NCI-H2171 treated with DMSO at 0.1 percent for 48 hours (cell line): ENCODE results near the gene DPEP2.
A peak's percentile ranks its signal among the peaks of the same experiment; 100 is the strongest.
"Not testable (repeated sequence)": the region's sequence is repeated elsewhere in the genome, so short reads cannot be mapped to it uniquely, and the experiment has no call there.

Experiments used
- DNase-seq: peaks from one replicate; lab custom pipeline; 2025; lab: John Stamatoyannopoulos, UW

Gene DPEP2, protein sequence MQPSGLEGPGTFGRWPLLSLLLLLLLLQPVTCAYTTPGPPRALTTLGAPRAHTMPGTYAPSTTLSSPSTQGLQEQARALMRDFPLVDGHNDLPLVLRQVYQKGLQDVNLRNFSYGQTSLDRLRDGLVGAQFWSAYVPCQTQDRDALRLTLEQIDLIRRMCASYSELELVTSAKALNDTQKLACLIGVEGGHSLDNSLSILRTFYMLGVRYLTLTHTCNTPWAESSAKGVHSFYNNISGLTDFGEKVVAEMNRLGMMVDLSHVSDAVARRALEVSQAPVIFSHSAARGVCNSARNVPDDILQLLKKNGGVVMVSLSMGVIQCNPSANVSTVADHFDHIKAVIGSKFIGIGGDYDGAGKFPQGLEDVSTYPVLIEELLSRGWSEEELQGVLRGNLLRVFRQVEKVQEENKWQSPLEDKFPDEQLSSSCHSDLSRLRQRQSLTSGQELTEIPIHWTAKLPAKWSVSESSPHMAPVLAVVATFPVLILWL

DNA sequence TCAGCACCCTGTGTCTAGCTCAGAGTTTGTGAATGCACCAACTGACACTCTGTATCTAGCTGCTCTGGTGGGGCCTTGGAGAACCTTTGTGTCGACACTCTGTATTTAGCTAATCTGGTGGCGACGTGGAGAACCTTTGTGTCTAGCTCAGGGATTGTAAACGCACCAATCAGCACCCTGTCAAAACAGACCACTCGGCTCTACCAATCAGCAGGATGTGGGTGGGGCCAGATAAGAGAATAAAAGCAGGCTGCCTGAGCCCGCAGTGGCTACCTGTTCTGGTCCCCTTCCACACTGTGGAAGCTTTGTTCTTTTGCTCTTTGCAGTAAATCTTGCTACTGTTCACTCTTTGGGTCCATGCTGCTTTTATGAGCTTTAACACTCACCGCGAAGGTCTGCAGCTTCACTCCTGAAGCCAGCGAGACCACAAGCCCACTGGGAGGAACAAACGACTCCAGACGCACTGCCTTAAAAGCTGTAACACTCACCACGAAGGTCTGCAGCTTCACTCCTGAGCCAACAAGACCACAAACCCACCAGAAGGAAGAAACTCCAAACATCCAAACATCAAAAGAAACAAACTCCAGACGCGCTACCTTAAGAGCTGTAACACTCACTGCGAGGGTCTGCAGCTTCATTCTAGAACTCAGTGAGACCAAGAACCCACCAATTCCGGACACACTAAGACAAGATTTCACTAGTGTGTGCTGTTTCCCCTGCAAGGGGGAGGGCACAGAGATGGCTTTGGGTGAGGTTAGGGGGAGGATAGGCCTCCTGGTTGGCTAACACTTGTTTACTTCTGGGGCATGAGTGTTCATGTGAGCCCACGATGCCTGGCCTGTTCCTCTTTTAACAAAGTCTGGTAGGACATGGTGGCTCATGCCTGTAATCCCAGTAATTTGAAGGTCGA lies at the start of gene DPEP2:
Gene DPEP2 (minus strand): TSS at position 706 of the 910 bp plus-strand sequence. CDS start 6,272 bp downstream, outside the sequence.
- DNase-seq: not testable (repeated sequence)

DNA sequence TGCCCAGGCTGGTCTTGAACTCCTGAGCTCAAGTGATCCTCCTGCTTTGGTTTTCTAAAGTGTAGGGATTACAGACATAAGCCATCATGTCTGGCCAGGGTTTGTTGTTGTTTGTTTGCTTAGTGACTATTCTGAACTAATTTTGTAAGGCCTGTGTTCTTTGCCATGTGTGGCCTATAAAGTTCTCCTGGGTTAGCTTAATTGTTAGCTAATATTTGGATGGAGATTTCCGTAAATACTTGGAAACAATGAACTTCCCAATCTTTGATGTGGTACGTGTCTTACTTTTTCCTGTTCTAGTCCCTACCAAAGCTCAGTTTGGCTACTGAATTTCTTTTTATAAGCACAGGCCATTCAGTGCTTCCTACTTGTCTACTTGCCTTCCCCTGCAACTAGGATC lies 48.7 kb upstream of the DPEP2 start:
- DNase-seq: no peak

DNA sequence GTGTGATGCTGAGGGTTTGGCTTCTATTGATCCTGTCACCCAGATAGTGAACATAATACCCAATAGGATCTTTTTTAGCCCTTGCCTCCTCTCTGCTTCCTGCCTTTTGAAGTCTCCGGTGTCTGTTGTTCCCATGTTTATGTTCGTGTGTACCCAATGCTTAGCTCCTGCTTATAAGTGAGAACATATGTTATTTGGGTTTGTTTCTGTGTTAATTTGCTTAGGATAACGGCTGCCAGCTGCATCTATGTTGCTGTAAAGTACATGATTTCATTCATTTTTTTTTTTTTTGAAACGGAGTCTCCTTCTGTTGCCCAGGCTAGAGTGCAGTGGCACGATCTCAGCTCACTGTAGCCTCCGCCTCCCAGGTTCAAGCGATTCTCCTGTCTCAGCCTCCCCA lies 46.8 kb upstream of the DPEP2 start:
- peak; percentile 93 for DNase-seq

DNA sequence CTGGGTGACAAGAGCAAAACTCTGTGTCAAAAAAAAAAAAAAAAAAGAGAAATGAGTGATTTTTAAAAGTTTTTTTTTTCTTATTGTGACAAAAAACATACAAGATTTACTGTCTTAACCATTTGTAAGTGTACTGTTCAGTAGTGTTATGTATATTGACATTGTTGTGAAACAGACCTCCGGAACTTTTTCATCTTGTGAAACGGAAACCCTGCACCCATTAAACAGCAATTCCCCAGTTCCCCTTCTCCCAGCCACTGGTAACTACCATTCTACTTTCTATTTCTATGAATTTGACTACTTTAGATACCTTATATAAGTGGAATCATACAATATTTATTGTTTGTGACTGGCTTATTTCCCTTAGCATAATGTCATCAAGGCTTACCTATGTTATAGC lies 42.5 kb upstream of the DPEP2 start:
- DNase-seq: no peak

DNA sequence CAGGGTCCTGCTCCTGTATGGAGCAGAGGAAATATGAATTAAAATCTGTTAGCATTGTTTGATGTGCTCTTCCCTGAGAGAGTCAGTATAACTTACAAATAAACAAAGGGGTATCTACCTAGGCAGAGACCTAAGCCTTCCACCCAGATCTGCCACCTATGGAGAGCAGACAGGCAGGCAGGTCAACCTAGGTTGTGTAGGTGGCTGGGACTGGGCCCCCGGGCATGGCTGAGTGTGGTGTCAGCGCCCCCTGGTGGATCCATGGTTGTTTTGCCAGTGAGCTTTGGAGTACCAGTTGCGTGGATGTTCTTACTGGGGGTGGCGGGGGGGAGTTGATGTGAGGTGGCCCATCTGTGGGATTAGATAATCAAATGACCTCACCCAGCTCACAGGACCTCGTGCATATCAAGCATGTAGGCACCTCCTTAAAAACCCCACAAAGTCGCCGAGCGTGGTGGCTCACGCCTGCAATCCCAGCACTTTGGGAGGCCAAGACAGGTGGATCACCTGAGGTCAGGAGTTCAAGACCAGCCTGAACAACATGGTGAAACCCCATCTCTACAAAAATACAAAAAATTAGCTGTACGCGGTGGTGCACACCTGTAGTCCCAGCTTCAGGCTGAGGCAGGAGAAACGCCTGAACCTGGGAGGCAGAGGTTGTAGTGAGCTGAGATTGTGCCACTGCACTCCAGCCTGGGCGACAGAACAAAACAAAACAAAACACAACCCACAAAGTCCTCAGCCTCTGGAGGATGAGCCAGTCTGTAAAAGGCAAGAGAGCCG lies 41.4 kb upstream of the DPEP2 start:
- DNase-seq: peak; percentile 50

DNA sequence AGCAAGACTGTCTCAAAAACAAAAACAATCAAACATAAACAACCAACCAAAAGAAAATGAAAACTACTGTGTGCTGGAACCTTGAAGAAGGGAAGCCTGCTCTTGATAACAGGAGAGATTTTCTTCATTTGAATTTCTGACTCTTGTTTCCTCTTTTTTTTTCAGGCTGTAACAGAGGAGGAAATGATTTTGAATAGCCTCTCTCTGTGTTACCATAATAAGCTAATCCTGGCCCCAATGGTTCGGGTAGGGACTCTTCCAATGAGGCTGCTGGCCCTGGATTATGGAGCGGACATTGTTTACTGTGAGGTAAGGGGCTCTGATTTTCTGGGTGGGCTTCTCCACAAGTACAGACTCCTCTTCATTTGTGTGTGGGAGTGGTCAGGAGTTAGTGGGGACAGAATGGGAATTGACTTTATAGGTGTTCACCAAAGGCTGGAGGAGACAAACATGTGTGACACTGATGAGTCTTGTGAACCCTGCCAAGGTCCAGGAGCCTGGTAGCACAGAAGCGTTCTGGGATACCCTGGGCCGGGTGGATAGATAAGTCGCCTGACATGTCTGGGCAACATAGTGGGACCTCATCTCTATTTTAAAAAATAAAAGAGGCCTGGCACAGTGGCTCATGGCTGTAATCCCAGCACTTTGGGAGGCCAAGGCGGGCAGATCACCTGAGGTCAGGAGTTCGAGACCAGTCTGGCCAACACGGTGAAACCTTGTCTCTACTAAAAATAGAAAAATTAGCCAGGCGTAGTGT lies 38.7 kb upstream of the DPEP2 start:
- no peak for DNase-seq

DNA sequence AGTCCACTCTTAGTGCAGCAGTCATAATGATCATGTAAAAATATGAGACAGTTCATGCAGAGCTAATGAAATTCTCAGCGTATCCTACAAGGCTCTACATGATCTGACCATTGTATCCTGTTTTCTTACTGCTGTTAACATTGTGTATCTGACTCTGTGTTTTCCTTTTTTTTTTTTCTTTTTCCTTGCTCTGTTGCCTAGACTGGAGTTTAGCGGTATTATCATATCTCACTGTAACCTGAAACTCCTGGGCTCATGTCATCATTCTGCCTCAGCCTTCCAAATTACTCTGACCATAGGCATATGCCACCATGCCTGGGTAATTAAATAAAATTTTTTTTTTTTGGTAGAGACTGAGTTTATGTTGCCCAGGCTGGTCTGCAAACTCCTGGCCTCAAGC lies 35.9 kb upstream of the DPEP2 start:
- DNase-seq: peak; percentile 89

DNA sequence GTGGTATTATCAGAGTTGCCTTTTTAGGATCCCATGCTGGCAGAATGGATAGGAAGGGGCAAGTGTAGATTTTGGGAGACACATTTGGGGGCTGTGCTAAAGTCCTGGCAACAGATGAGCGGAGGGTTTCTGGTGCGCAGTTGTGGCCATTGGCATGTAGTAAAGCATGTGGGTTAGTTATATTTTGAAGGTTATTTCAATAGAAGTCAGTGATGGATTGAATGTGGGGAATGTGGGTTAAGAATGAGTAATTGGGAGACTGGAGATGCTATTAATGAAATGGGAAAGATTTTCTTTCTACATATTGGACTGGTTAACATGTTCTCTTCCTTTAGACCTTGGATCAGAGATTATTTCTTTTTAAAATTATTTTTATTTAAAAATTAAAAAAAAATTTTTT lies 33.8 kb upstream of the DPEP2 start:
- no peak for DNase-seq

DNA sequence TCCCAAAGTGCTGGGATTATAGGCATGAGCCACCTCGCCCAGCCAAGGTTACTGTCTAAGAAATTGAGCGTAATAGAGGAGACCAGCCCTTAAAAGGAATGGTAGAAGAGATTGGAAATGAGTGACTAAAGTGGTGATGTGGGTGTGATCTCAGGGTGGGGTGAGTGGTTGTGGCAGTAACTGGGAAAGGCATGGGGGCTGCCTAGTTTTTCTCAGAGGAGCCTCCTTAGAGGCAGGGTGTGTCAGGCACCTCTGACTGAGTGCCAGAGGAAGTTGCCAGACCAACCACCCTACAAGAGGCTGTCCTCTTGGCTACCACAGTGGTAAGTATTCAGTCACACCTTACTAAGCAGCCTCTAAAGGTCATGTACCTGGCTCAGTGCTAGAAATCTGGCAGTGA lies 32.7 kb upstream of the DPEP2 start:
- no peak for DNase-seq

DNA sequence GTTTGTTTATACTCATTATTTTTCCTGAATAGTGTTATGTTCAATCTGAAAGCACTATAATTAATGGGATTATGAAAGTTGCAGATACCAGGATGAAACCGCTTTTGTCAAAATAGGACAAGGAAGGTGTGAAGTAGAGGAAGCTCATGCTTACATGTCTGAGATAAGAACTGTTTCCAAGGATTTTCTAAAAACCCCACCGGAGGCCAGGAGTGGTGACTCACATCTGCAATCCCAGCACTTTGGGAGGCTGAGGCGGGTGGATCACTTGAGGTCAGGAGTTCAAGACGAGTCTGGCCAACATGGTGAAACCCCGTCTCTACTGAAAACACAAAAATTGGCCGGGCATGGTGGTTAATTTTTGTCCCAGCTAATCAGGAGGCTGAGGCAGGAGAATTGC lies 30.8 kb upstream of the DPEP2 start:
- not testable (repeated sequence) for DNase-seq

DNA sequence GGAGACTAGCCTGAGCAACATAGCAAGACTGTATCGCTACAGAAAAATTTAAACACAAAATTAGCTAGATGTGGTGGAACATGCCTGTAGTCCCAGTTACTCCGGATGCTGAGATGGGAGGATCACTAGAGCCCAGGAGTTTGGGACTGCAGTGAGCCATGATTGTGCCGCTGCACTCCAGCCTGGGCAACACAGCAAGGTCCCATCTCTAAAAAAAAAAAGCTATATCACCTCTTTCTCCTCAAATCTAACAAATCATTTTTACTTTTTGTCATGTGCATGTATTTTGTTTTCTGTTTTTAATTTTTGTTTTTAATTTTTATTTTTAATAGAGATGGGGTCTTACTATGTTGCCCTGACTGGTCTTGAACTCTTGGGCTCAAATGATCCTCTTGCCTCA lies 29.7 kb upstream of the DPEP2 start:
- DNase-seq: no peak

DNA sequence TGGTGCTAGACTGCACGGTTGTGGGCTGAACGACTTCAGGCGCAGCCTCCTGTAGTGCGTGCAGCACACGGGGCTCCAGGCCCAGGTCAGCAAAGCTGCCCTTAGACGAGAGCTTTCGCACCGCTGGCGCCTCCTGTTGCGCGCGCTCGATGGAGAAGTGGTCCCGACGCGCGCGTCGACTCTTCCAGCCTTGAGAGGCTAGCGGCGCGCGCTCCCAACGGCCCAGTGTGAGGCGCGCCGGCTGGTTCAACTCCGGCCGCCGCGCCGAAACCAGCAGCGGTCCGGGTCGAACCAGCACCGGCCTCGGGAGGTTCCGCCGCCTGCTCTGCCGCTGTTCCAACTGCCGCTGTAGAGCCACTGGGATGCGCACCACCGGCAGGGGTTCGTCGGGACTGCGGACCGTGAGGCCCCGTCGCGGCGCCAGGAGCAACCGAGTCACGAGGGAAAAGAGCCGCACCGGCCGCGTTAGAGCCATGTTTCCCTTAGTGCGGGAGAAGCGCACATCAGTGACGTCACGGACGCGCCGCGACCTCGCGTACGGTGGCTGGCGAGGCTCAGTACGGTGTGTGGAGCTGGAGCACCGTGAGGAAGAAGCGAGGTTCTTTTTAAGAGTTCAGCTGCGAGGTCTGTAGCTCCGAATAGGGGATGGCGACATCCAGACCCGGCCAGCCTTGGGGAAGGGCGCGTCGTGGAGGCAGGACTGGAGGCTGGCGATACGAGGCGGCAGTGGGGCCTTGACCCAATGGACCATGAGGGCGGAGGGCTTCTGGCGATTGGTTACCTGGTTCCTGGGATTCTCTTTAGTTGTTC lies 23.6 kb upstream of the DPEP2 start, which contains the start of the genes DDX28 and DUS2:
Gene DDX28 (minus strand): TSS at position 505 of the 810 bp plus-strand sequence. CDS start 30 bp downstream, at position 475.
Gene DUS2 (plus strand): TSS at position 557 of the 810 bp plus-strand sequence. CDS start 14,740 bp downstream, outside the sequence.
- peak; percentile 86 for DNase-seq

DNA sequence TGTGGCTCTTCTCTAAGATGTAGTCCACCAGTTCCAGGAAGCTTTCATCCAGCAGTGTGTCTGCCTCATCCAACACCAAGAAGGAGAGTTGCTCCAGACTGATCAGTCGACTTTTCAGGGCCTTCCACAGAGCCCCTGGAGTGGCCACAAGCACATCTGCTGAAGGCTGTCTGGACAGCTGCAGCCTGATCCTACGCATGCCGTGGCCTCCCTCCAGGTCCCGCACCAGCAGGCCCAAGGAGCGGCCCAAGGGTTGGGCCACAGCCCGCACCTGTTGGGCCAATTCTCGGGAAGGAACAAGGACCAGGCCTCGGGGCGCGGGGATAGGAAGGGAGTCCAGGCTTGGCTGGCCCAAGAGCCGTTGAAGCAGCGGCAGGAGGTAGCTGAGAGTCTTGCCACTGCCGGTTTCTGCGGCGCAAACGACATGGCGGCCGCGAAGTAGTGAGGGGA lies 23.0 kb upstream of the DPEP2 start:
- no peak for DNase-seq

DNA sequence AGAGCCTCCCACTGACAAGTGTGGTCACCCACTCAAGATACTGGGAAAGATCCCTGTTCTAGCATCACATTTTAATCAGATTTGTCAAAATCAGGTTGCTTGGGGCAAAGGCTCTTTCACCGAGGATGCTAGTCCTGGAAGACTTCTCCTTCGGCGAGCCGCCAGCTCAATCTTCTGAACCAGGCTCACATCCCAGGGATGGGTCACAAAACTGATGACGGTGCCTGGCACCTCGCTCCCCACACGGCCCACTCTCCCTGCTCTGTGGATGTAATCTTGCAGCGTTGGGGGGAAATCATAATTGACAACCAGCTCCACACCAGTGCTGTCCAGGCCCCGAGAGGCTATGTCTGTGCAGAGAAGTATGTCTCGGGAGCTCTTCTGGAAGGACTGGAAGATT lies 22.2 kb upstream of the DPEP2 start:
- DNase-seq: no peak

DNA sequence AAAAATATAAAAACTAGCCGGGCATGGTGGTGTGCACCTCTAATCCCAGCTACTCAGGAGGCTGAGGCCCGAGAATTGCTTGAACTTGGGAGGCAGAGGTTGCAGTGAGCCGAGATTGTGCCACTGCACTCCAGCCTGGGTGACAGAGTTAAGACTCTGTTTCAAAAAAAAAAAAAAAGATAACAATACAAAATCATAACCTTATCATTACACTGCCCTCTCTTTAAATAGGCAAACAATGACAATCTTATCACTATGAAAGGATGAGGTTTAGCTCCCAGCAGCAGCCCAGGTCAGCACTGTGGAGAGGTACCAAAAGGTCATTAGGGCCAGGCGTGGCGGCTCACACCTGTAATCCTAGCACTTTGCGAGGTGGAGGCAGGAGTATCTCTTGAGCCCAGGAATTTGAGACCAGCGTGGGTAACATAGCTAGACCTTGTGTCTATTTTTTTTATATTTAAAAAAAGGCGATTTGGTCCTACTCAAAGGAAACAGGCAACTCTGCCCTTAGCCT lies 19.9 kb upstream of the DPEP2 start:
- no peak for DNase-seq

DNA sequence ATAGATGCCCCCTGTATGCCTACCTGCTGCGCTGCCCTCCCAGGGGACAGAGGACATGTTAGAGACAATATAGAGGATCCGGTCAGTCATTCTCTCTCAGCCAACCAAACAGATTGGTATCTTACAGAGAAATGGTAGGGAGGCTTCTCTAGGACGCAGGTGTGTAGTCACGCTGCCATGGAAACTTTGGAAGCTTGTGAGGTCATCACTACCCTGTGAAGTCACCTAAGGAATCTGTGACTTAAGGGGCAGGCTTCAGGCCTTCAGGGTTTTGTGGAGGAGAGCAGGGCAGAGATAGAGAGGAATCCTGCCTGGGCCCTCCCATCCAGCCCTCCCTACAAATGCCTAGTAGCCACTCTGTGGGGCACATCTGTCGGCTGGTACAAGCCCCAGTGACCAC lies 16.4 kb upstream of the DPEP2 start, which contains the start of gene DPEP2NB:
Gene DPEP2NB (minus strand): TSS at position 231 of the 400 bp plus-strand sequence. CDS start 141 bp downstream, at position 90.
- DNase-seq: no peak

DNA sequence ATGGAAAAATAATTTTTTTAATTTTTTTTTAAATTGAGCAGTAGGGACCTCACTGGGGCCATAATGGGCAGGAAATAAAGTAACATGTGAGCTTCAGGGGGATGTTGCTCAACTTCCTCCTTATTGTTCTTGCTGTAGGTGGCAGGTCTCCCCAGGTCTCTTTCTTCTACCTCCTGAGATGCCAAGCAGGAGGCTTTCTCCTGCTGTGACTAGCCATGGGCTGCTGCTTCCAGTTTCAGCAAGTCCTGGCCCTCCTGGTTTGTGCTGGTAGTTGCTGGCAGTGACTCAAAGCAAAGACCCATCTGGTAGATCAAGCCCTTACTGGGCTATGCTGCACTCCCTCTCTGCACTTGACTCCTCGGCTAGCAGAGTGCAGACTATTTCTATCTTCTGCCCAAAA lies 14.2 kb upstream of the DPEP2 start:
- DNase-seq: no peak

DNA sequence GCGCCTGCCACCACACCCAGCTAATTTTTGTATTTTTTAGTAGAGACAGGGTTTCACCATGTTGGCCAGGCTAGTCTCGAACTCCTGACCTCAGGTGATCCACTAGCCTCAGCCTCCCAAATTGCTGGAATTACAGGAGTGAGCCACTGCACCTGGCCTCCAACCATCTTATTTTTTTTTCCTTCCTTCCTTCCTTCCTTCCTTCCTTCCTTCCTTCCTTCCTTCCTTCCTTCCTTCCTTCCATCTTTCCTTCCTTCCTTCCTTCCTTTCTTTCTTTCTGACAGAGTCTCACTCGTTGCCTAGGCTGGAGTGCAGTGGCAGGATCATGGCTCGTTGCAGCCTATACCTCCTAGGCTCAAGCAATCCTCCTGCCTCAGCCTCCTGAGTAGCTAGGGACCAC lies 10.6 kb upstream of the DPEP2 start:
- not testable (repeated sequence) for DNase-seq

DNA sequence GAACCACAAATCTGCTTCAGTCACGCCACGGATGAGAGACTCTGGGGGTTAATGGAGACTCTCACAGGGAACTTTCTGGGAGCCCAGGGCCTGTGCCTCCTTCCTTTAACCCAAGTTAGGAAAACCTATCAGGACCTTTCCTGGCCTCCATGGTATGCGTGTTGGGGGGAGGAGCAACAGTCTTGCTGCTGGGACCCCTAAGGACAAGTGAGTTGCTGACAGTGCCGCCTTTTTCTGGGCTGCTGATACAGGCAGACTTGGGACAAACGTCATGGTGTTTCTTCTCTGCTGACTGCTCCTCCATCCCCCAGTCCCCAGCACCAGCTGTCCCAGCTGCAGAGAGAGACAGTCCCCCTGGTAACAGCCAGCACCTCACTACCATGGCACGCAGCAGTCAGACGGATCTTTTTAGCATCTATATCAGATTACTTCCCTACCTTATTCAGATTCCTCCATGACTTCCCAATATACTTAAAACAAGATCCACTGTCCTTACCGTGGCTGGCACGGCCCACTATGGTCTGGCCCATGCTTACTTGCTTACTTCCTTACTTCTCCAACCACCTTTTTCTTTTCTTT lies 10.0 kb upstream of the DPEP2 start:
- DNase-seq: no peak
